PC-3 (cell line): Measurements from ENCODE around the gene FASLG. TPM values are rescaled to one million over a fixed set of nuclear protein-coding genes. Genes with fewer than 3 reads are reported as not detected.

Experiments used
- ATAC-seq: fragments of 200-7000 bp; cut with Tn5 transposase; 2 replicates; pipeline ENCODE4 v1.9.1; 2020; ENCODE audit warnings: mild to moderate bottlenecking, moderate library complexity
- BruUV-seq: library from RNA; stranded (reverse); fragments of 400-500 nt; replicated peaks from 2 replicates; lab custom pipeline; 2021; lab: Mats Ljungman, UMichigan
- CTCF ChIA-PET: fragments of 300-600 bp; sonication (Branson Sonifier 250); formaldehyde crosslinking; loops from one replicate; lab custom pipeline; 2022; ENCODE audit warnings: antibody characterized with exemption; lab: Charles Lee
- POLR2A ChIA-PET: fragments of 300-600 bp; sonication (Branson Sonifier 250); formaldehyde crosslinking; loops from one replicate; lab custom pipeline; 2022; ENCODE audit warnings: antibody characterized with exemption; ENCODE audit not compliant: unreplicated experiment; lab: Charles Lee
- DNase-seq: peaks from one replicate; pipeline ENCODE4 v3.0.0-alpha.2; 2015
- H2AFZ ChIP-seq: fragments of 300-600 bp; sonication (generic); 2 replicates; pipeline ENCODE4 v1.6.0; 2016; ENCODE audit warnings: antibody characterized with exemption, low read length
- H3F3A ChIP-seq: fragments of 300-600 bp; sonication (generic); one replicate; pipeline ENCODE4 v1.6.0; 2017; ENCODE audit warnings: antibody characterized with exemption, low read length, control low read depth, mild to moderate bottlenecking; ENCODE audit not compliant: unreplicated experiment
- H3K27ac ChIP-seq: fragments of 300-600 bp; sonication (generic); 2 replicates; pipeline ENCODE4 v1.5.1; 2016; ENCODE audit warnings: mild to moderate bottlenecking, low read length
- H3K27me3 ChIP-seq: fragments of 300-600 bp; sonication (generic); 2 replicates; pipeline ENCODE4 v1.6.1; 2016; ENCODE audit warnings: low read length, mixed read lengths
- H3K36me3 ChIP-seq: fragments of 300-600 bp; sonication (generic); 2 replicates; pipeline ENCODE4 v1.6.1; 2016; ENCODE audit warnings: low read depth, mixed run types, low read length, mixed read lengths
- H3K4me1 ChIP-seq: fragments of 300-600 bp; sonication (generic); 2 replicates; pipeline ENCODE4 v1.5.1; 2016; ENCODE audit warnings: low read length; ENCODE audit not compliant: insufficient read depth
- H3K4me2 ChIP-seq: fragments of 300-600 bp; sonication (generic); 2 replicates; pipeline ENCODE4 v1.6.0; 2016; ENCODE audit warnings: low read length
- H3K4me3 ChIP-seq: fragments of 300-600 bp; sonication (generic); 2 replicates; pipeline ENCODE4 v1.5.1; 2016; ENCODE audit warnings: mild to moderate bottlenecking, low read length, mixed read lengths
- H3K79me2 ChIP-seq: fragments of 300-600 bp; sonication (generic); 2 replicates; pipeline ENCODE4 v1.6.1; 2017; ENCODE audit warnings: low read length, mixed read lengths
- H3K9ac ChIP-seq: fragments of 300-600 bp; sonication (generic); 2 replicates; pipeline ENCODE4 v1.6.0; 2016; ENCODE audit warnings: mild to moderate bottlenecking, low read length
- H3K9me2 ChIP-seq: fragments of 300-600 bp; sonication (generic); replicated peaks from 2 replicates; pipeline ENCODE4 v1.6.1; 2016; ENCODE audit warnings: mixed run types, low read length, mixed read lengths
- H3K9me3 ChIP-seq: fragments of 300-600 bp; sonication (generic); 2 replicates; pipeline ENCODE4 v1.6.1; 2016; ENCODE audit warnings: low read length, mixed read lengths
- H4K20me1 ChIP-seq: fragments of 300-600 bp; sonication (generic); 2 replicates; pipeline ENCODE4 v1.6.1; 2016; ENCODE audit warnings: low read length, mixed read lengths
- EZH2 ChIP-seq: fragments of 300-600 bp; sonication (generic); IDR thresholded peaks from one replicate; pipeline ENCODE4 v1.6.1; 2017; ENCODE audit warnings: antibody characterized with exemption, mild to moderate bottlenecking, low read length; ENCODE audit not compliant: unreplicated experiment
- EZH2phosphoT487 ChIP-seq: fragments of 300-600 bp; sonication (generic); IDR thresholded peaks from 2 replicates; pipeline ENCODE4 v1.6.1; 2018; ENCODE audit warnings: mild to moderate bottlenecking, antibody characterized with exemption, low read length, borderline replicate concordance
- intact Hi-C: fragments of 100-400 bp; cut with micrococcal nuclease; formaldehyde crosslinking; loops from 2 replicates; pipeline ENCODE4 v1.9.0; 2023
- total RNA-seq: library from RNA; depleted of rRNA; stranded (reverse); fragments of >200 nt; gene quantifications from 2 replicates; pipeline ENCODE4 v1.2.3, GENCODE V29; 2014
- TF ChIP-seq, protein P1 (sequence below): fragments of 300-600 bp; sonication (generic); conservative IDR thresholded peaks from 2 replicates; pipeline ENCODE4 v1.5.1; 2017; ENCODE audit warnings: antibody characterized with exemption, low read depth, mild to moderate bottlenecking, low read length

FASLG gene
- total RNA-seq, 1 experiment from 2014 or later = 0.04 TPM

DNA sequence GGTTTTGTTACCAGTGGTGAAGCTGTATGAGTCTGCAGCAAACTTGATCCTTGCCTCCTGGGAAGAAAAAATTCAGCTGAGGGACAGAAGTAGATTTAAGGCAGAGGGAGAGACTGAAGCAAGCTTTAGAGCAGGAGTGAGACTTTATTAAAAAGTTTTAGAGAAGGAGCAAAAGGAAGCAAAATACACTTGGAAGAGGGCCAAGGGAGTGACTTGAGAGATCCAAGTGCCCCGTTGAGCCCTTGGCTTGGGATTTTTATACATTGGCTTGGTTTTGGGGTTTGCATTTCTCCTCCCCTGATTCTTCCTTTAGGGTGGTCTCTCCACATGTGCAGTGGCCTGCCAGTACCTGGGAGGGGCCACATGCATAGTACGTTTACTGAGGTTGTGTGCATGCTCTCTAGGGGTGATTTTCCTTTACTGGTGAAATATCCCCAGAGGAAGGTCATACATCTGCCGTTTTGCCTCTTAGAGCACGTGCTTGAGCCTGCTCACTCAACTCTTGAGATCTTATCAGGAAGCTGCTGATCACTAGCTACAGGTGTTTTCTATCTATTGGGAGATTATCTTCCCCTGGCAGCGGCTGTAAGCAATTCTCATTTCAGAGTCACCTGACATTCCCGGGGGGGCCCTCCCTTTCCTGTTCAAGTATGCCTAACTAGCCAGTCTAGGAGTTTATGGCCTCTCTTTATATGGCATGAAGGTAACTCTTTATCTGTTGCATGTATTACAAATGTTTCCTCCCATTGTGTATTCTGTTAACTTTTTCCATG is 20.3 kb downstream of the FASLG start:
- Histone ChIP-seq H3K4me2 (no peak overlapping the region), H3K9me3 (no peaks in the 10 kb centered on the region), H3K9ac (no peak overlapping the region), H4K20me1 (no peaks in the 10 kb centered on the region), H3K79me2 (no peaks in the 10 kb centered on the region), H3K36me3 (no peaks in the 10 kb centered on the region), H3K27ac (no peak overlapping the region), H3K27me3 (no peaks in the 10 kb centered on the region), H2AFZ (no peak overlapping the region), H3F3A (no peaks in the 10 kb centered on the region), H3K4me1 (peaks cover 10% of the 10 kb centered on the region), H3K9me2 (no peaks in the 10 kb centered on the region), H3K4me3 (no peak overlapping the region)
- TF ChIP-seq EZH2 = no peak
- TF ChIP-seq, protein P1, sequence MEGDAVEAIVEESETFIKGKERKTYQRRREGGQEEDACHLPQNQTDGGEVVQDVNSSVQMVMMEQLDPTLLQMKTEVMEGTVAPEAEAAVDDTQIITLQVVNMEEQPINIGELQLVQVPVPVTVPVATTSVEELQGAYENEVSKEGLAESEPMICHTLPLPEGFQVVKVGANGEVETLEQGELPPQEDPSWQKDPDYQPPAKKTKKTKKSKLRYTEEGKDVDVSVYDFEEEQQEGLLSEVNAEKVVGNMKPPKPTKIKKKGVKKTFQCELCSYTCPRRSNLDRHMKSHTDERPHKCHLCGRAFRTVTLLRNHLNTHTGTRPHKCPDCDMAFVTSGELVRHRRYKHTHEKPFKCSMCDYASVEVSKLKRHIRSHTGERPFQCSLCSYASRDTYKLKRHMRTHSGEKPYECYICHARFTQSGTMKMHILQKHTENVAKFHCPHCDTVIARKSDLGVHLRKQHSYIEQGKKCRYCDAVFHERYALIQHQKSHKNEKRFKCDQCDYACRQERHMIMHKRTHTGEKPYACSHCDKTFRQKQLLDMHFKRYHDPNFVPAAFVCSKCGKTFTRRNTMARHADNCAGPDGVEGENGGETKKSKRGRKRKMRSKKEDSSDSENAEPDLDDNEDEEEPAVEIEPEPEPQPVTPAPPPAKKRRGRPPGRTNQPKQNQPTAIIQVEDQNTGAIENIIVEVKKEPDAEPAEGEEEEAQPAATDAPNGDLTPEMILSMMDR = no peak
- TF ChIP-seq EZH2phosphoT487 = no peak
- POLR2A ChIA-PET = interaction anchor here (0.6 kb wide), 1 partner anchor 9 kb away, joined by 4 read pairs; no protein-coding TSS in a partner anchor
- no peak for DNase-seq
- CTCF ChIA-PET = no interaction called here
- no TSS peak for BruUV-seq
- intact Hi-C loops = no loop called here
- no peak for ATAC-seq

DNA sequence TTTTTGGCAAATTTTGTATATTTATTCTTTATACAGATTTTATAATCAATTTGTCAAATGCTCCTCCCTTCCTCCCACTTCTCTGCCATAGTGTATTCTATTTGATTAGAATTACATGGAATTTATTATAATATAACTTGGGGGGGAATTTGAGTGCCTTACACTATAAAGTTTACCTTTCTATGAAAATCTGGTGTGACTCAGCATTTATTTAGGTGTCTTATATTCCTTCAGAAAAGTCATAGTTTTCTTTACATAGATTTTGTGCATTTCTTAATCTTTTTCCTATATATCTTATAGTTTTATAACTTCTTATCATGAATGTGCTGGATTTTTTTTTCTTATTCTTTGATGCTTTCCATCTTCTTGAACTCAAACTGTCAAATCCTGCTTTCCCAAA is 21.3 kb downstream of the FASLG start:
- peaks cover 10% of the 10 kb centered on the region for H3K4me1 ChIP-seq
- no peak overlapping the region for H3K4me3 ChIP-seq
- intact Hi-C loops = no loop called here
- H3K9ac ChIP-seq = no peak overlapping the region
- ATAC-seq = peak; percentile 47
- TF ChIP-seq, protein P1 = no peak
- TF ChIP-seq EZH2 (no peak), EZH2phosphoT487 (no peak)
- no peaks in the 10 kb centered on the region for H3K9me3 ChIP-seq
- H3K9me2 ChIP-seq = no peaks in the 10 kb centered on the region
- H4K20me1 ChIP-seq = no peaks in the 10 kb centered on the region
- no peaks in the 10 kb centered on the region for H3K36me3 ChIP-seq
- ChIA-PET CTCF (no interaction called here), POLR2A (interaction anchor here (0.6 kb wide), 1 partner anchor 8 kb away, joined by 4 read pairs; no protein-coding TSS in a partner anchor)
- BruUV-seq = no TSS peak
- peak; percentile 34 for DNase-seq
- H3K27me3 ChIP-seq = no peaks in the 10 kb centered on the region
- H3K27ac ChIP-seq = no peak overlapping the region
- no peaks in the 10 kb centered on the region for H3K79me2 ChIP-seq
- H3K4me2 ChIP-seq = no peak overlapping the region
- H2AFZ ChIP-seq = peak overlapping the region; percentile 23
- H3F3A ChIP-seq = no peaks in the 10 kb centered on the region

DNA sequence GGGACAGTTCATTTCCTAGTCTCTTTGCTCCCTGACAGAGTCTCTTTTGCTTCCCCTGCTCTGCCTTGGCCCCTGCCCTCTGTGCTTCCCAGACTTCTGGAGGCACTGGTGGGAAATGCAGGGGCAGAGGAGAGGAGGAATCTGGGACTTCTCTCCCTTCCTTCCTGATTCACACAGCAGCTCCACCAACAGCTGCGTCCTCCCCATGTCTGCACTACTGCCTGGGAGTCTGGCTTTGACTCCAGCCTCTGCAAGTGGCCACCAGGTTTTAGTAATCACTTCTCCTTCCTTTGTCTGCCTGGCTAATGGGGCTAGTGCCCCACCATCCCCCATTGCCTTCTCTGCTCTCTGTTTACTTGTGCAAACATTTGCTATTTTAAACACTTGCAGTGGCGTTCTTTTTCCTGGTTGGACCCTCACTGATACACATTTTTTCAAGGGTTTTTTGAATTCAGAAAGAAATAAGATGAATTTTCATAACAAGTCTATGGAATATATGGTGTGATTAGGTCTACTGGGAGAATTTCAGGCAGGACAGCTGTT is 21.9 kb downstream of the FASLG start:
- Histone ChIP-seq H3K4me3 (no peak overlapping the region), H3K9me3 (no peaks in the 10 kb centered on the region), H3K27ac (no peak overlapping the region), H3K9me2 (no peaks in the 10 kb centered on the region), H3K36me3 (no peaks in the 10 kb centered on the region), H2AFZ (peak overlapping the region; percentile 23), H3K4me1 (peaks cover 10% of the 10 kb centered on the region), H3K9ac (no peak overlapping the region), H3K79me2 (no peaks in the 10 kb centered on the region), H3K4me2 (no peak overlapping the region), H3K27me3 (no peaks in the 10 kb centered on the region), H3F3A (no peaks in the 10 kb centered on the region), H4K20me1 (no peaks in the 10 kb centered on the region)
- CTCF ChIA-PET = no interaction called here
- POLR2A ChIA-PET = no interaction called here
- ATAC-seq (peak; percentile 29; the same call in 1 of the 2 replicates), DNase-seq (no peak)
- no TSS peak for BruUV-seq
- TF ChIP-seq EZH2phosphoT487 (no peak), EZH2 (no peak)
- TF ChIP-seq, protein P1 = no peak
- intact Hi-C loops = no loop called here
